Tibial nerve (tissue), 4 donors: ENCODE results near the gene RNF144B. TPM values are rescaled to one million over a fixed set of nuclear protein-coding genes. Genes with fewer than 3 reads are reported as not detected.

Experiments
- DNase-seq, 2 donors: peaks; one replicate each; pipeline ENCODE4 v3.0.0-alpha.2; 2019; ENCODE audit warnings: low spot score in 2 of 2
- H3K27ac ChIP-seq, 4 donors: fragments of 200-600 bp; sonication (generic) in 3 of 4; one replicate each; pipeline ENCODE4 v1.5.1; 2017 to 2019; ENCODE audit warnings: mild to moderate bottlenecking in 1 of 4
- H3K27me3 ChIP-seq, 2 donors: fragments of 200-600 bp; sonication (generic) in 1 of 2; one replicate each; pipeline versions ENCODE4 v1.5.1 to v1.6.0; 2017 to 2019
- H3K36me3 ChIP-seq, 3 donors: fragments of 200-600 bp; sonication (generic); one replicate each; pipeline ENCODE4 v1.5.1; 2018 to 2019
- H3K4me1 ChIP-seq, 4 donors: fragments of 200-600 bp; sonication (generic) in 3 of 4; one replicate each; pipeline ENCODE4 v1.5.1; 2017 to 2019
- H3K4me3 ChIP-seq, 4 donors: fragments of 200-600 bp; sonication (generic) in 3 of 4; one replicate each; pipeline ENCODE4 v1.5.1; 2017 to 2019; ENCODE audit warnings: mild to moderate bottlenecking in 1 of 4, moderate library complexity in 1 of 4
- H3K9me3 ChIP-seq, 4 donors: fragments of 200-600 bp; sonication (generic) in 3 of 4; one replicate each; pipeline ENCODE4 v1.5.1; 2017 to 2019
- CTCF ChIP-seq, 5 experiments: fragments of 200-600 bp in 3 of 5; fragments of 450-650 bp in 2 of 5; sonication (generic) in 3 of 5; IDR thresholded peaks; one replicate each; pipeline ENCODE4 v1.5.1; 2016 to 2019; ENCODE audit warnings: antibody characterized with exemption in 5 of 5, mild to moderate bottlenecking in 3 of 5, moderate library complexity in 2 of 5
- EP300 ChIP-seq, 2 donors: sonication (generic); formaldehyde crosslinking; IDR thresholded peaks; one replicate each; pipeline ENCODE4 v1.6.1; 2017; ENCODE audit warnings: antibody characterized with exemption in 2 of 2, mild to moderate bottlenecking in 1 of 2
- POLR2A ChIP-seq, 2 donors: fragments of 450-650 bp; IDR thresholded peaks; one replicate each; pipeline ENCODE4 v1.6.1; 2017; ENCODE audit warnings: antibody characterized with exemption in 2 of 2, mild to moderate bottlenecking in 2 of 2, moderate library complexity in 2 of 2
- WGBS, 2 donors: methylation state at CpG; one replicate each; pipeline ENCODE4 v1.1.5; 2018; 5-methylcytosine and 5-hydroxymethylcytosine counted together
- total RNA-seq, 4 donors: library from RNA; depleted of rRNA; stranded (reverse); fragments of >200 nt; gene quantifications; one replicate each; pipeline ENCODE4 v1.1.0, GENCODE V29; 2016

Gene RNF144B
- total RNA-seq, 4 donors from 2014 or later = 6.5 to 15.5 (median 13.6) TPM

- Histone ChIP-seq H3K36me3 (no peaks in the 10 kb centered on the region), H3K9me3 (no peaks in the 10 kb centered on the region), H3K27ac (no peak overlapping the region), H3K4me1 (no peaks in the 10 kb centered on the region), H3K4me3 (no peak overlapping the region), H3K27me3 (no peaks in the 10 kb centered on the region)
- 77 to 79% methylated on average over 2 of the region's 2 CpGs for WGBS, 2 donors
- TF ChIP-seq EP300 (IDR thresholded peaks at IDR 0.05) (no peak), CTCF (IDR thresholded peaks at IDR 0.05) (no peak), POLR2A (IDR thresholded peaks at IDR 0.05) (no peak)
- DNase-seq = no peak
Observed at GRCh38 chr6:18495236-18495635, 108.1 kb downstream of the RNF144B start.

GRCh38 chr6:18496462-18496861, 109.3 kb downstream of the RNF144B start:
- Histone ChIP-seq H3K4me3 (no peak overlapping the region), H3K27ac (no peak overlapping the region), H3K27me3 (no peaks in the 10 kb centered on the region), H3K4me1 (no peaks in the 10 kb centered on the region), H3K9me3 (no peaks in the 10 kb centered on the region), H3K36me3 (no peaks in the 10 kb centered on the region)
- TF ChIP-seq CTCF (IDR thresholded peaks at IDR 0.05) (no peak), EP300 (IDR thresholded peaks at IDR 0.05) (no peak), POLR2A (IDR thresholded peaks at IDR 0.05) (no peak)
- DNase-seq = no peak
- 86 to 89% methylated on average over 3 of the region's 3 CpGs for WGBS, 2 donors

- no peak overlapping the region for H3K4me3 ChIP-seq
- no peaks in the 10 kb centered on the region for H3K9me3 ChIP-seq
- H3K36me3 ChIP-seq = no peaks in the 10 kb centered on the region
- no peak overlapping the region for H3K27ac ChIP-seq
- DNase-seq = no peak
- TF ChIP-seq EP300 (IDR thresholded peaks at IDR 0.05) (no peak), POLR2A (IDR thresholded peaks at IDR 0.05) (no peak), CTCF (IDR thresholded peaks at IDR 0.05) (no peak)
- H3K27me3 ChIP-seq = no peaks in the 10 kb centered on the region
- no peaks in the 10 kb centered on the region for H3K4me1 ChIP-seq
- 79 to 88% methylated on average over 2 of the region's 2 CpGs for WGBS, 2 donors
Observed at GRCh38 chr6:18497006-18497405, 109.9 kb downstream of the RNF144B start.

- Histone ChIP-seq H3K9me3 (no peaks in the 10 kb centered on the region), H3K27me3 (no peaks in the 10 kb centered on the region), H3K4me1 (peaks cover 0 to 1% (median 0%) of the 10 kb centered on the region in 4 donors), H3K36me3 (no peaks in the 10 kb centered on the region), H3K4me3 (no peak overlapping the region), H3K27ac (no peak overlapping the region)
- DNase-seq = no peak
- 48 to 84% methylated on average over 2 of the region's 2 CpGs for WGBS, 2 donors
- TF ChIP-seq CTCF (IDR thresholded peaks at IDR 0.05) = no peak
- TF ChIP-seq POLR2A (IDR thresholded peaks at IDR 0.05) = no peak
- no peak for TF ChIP-seq EP300 (IDR thresholded peaks at IDR 0.05)
Observed at GRCh38 chr6:18498408-18498807, 111.3 kb downstream of the RNF144B start.

- Histone ChIP-seq H3K36me3 (no peaks in the 10 kb centered on the region), H3K9me3 (no peaks in the 10 kb centered on the region), H3K27ac (peak overlapping the region in 2 of 4 donors; percentile 39 to 51), H3K4me3 (no peak overlapping the region), H3K27me3 (no peaks in the 10 kb centered on the region), H3K4me1 (peaks cover 0 to 4% (median 0%) of the 10 kb centered on the region in 4 donors)
- DNase-seq = no peak
- TF ChIP-seq CTCF (IDR thresholded peaks at IDR 0.05) (no peak), EP300 (IDR thresholded peaks at IDR 0.05) (no peak), POLR2A (IDR thresholded peaks at IDR 0.05) (no peak)
- WGBS, 2 donors = 88 to 90% methylated on average over 12 of the region's 12 CpGs
Observed at GRCh38 chr6:18500921-18501662, 113.9 kb downstream of the RNF144B start.
